Astrocyte of the cerebellum (primary cell): ENCODE data around the gene AHCY.
A peak's percentile ranks its signal among the peaks of the same experiment; 100 is the strongest.

Experiments
- DNase-seq: peaks from one replicate; pipeline ENCODE4 v3.0.0-alpha.2; 2011; ENCODE audit warnings: low read depth
- H3K4me3 ChIP-seq: 2 replicates; pipeline ENCODE4 v1.5.1; 2011; ENCODE audit warnings: mild to moderate bottlenecking, low read depth, low read length, moderate library complexity
- CTCF ChIP-seq: IDR thresholded peaks from 2 replicates; pipeline ENCODE4 v1.5.1; 2012; ENCODE audit warnings: low read length, low read depth, moderate library complexity, mild to moderate bottlenecking; ENCODE audit errors: missing control alignments
- in situ Hi-C: cut with HindIII; loops from 2 replicates; pipeline ENCODE4 v1.10.0; 2017; ENCODE audit warnings: low sequenced_read_pairs

AHCY gene

DNA sequence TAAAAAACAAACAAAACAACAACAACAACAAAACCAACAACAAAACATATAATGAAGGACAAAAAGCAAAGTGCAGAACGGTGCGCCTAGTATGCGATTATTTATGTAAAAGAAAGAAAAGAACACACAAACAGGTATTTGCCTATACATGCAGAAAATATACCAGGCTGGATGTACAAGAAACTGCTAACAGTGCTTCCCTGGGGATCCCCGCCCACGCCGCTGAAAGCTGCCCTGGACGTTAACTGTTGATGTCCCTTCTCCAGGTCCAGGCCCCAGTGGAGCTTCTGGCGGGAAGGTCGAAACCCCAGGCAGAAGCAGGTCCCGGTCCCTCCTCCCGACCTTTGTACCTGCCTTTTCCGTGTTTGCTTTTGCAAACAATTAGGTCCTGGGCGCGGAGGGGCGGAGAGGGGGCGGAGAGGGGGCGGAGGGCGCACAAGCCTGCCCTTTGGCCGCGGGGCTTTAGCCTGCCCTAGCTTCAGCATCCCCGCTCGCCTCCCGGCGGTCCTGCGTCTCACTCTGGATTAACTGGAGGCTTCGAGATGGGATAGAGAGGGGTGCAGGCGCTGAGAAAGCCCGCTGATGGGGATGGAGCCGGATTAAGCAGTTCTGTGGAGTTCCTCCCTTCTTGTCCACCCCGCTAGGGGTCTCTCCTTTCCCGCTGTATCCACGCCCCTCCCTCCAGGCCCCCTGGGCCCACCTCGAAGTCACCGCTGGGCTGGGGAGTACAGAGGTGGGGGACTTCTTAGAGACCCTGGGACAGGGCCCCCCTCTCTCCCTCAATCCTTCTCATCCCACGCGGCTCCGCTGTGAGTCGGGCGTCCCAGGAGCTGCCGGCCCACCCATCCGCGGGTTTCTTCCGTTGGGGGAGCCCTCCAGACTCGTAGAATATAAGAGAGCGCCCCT is 8.2 kb upstream of the AHCY start:
- in situ Hi-C loops, result no loop called here
- no peak for DNase-seq
- peak; percentile 30 for TF ChIP-seq CTCF
- H3K4me3 ChIP-seq, result peak overlapping the region; percentile 18

DNA sequence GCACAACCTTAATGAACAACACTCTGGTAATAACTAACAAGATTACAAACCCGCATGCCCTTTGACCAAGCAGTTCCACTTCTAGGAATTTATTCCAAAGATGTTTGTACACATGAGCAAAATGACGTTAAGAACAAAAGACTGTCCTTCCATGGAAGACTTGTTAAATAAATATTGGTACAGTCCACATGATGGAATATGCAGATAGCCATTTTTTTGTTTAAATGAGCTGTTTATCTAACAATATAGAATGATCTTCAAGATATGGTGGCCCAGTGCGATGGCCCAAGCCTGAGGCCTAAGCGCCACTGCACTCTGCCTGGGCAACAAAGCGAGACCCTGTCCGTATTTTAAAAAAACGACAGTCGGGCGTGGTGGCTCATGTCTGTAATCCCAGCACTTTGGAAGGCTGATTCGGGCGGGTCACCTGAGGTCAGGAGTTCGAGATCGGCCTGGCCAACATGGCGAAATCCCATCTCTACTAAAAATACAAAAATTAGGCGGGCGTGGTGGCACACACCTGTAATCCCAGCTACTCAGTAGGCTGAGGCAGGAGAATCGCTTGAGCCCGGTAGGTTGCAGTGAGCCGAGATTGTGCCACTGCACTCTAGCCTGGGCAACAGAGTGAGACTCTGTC is 7.4 kb upstream of the AHCY start:
- no peak overlapping the region for H3K4me3 ChIP-seq
- TF ChIP-seq CTCF, result no peak
- in situ Hi-C loops, result no loop called here
- no peak for DNase-seq

GRCh38 chr20:34309691-34310090 is 6.5 kb upstream of the AHCY start:
- DNase-seq, result no peak
- TF ChIP-seq CTCF, result no peak
- H3K4me3 ChIP-seq, result no peak overlapping the region
- in situ Hi-C loops, result no loop called here

GRCh38 chr20:34305333-34306230 is 2.4 kb upstream of the AHCY start:
- TF ChIP-seq CTCF, result no peak
- no peak overlapping the region for H3K4me3 ChIP-seq
- no peak for DNase-seq

DNA sequence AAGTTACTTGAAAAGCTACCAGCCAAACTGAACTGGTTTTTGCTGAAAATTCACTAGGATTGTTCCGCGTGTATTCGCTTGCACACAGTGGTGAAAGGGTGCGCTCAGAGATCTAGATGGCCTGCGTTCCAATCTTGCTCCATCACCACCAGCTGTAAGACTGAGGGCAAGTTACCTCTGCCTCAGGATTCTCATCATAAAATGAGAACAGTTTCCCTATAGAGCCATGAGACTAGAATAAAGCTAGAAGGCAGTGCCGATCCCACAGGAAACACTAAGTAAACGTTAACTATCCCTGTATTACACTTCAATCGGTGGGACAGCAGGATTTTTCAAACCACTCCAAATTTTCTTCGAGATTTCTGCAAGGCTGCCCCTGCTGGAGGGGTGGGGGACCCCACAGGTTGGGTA is 838 bp downstream of the AHCY start:
- in situ Hi-C loops, result no loop called here
- DNase-seq, result no peak
- peak overlapping the region; percentile 70 for H3K4me3 ChIP-seq
- TF ChIP-seq CTCF, result peak; percentile 32

More at GRCh38 chr20:34305333-34306230, 2.4 kb upstream of the AHCY start:
- in situ Hi-C loops, result no loop called here

DNA sequence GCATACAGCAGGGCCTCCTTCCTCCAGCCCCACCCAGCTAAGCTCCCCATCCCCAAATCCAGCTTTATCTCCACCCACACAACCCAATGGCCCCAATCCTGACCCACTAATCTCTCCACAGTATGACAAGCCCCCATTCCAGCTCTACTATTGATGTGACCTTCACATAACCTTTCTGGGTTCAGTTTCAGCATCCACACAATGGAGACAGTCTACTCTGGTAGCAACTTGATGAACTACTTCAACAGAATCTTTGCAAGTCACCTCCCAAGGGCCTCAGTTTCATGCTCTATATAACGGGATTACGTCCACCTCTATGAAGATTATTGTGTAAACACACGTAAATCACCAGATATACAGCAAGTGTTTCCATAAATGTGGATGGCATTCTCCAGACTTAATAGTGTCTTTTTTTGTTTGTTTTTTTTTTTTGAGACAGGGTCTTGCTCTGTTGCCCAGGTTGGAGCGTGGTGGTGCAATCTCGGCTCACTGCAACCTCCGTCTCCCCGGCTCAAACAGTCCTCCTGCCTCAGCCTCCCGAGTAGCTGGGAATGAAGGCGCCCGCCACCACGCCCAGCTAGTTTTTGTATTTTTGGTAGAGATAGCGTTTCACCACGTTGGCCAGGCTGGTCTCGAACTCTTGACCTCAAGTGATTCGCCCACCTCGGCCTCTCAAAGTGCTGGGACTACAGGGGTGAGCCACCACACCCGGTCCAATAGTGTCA is 1.4 kb downstream of the AHCY start:
- DNase-seq, result no peak
- H3K4me3 ChIP-seq, result peak overlapping the region; percentile 70
- TF ChIP-seq CTCF, result no peak
- in situ Hi-C loops, result no loop called here
